A673 (cell line): Measurements from ENCODE around the gene NLGN3. TPM values are rescaled to one million over a fixed set of nuclear protein-coding genes. Genes with fewer than 3 reads are reported as not detected.

Experiments
- BruUV-seq: library from RNA; stranded (reverse); fragments of 400-500 nt; replicated peaks from 2 replicates; lab custom pipeline; 2021; lab: Mats Ljungman, UMichigan
- CTCF ChIA-PET: fragments of 300-600 bp; sonication (Branson Sonifier 250); formaldehyde crosslinking; loops from one replicate; lab custom pipeline; 2022; ENCODE audit warnings: antibody characterized with exemption; lab: Charles Lee
- POLR2A ChIA-PET: fragments of 300-600 bp; sonication (Branson Sonifier 250); formaldehyde crosslinking; loops from one replicate; lab custom pipeline; 2022; ENCODE audit warnings: antibody characterized with exemption; ENCODE audit not compliant: low non-redundant PET; lab: Charles Lee
- DNase-seq: peaks from one replicate; pipeline ENCODE4 v3.0.0-alpha.2; 2015; ENCODE audit warnings: low spot score
- H3K27ac ChIP-seq: fragments of 200-600 bp; sonication (generic); 2 replicates; pipeline ENCODE4 v1.5.1; 2016; ENCODE audit warnings: mixed run types, low read depth, mild to moderate bottlenecking, mixed read lengths, antibody characterized with exemption, low read length; ENCODE audit not compliant: poor library complexity, severe bottlenecking
- H3K27me3 ChIP-seq: fragments of 200-600 bp; sonication (generic); replicated peaks from 2 replicates; pipeline ENCODE4 v1.6.1; 2017; ENCODE audit warnings: mixed run types, low read depth, mild to moderate bottlenecking, mixed read lengths, antibody characterized with exemption, low read length; ENCODE audit not compliant: insufficient read depth, poor library complexity
- H3K36me3 ChIP-seq: fragments of 200-600 bp; sonication (generic); 2 replicates; pipeline ENCODE4 v1.6.1; 2016; ENCODE audit warnings: mixed run types, mild to moderate bottlenecking, mixed read lengths, antibody characterized with exemption, low read length; ENCODE audit not compliant: insufficient read depth, poor library complexity, severe bottlenecking
- H3K4me1 ChIP-seq: fragments of 200-600 bp; sonication (generic); 2 replicates; pipeline ENCODE4 v1.6.1; 2017; ENCODE audit warnings: mixed run types, mild to moderate bottlenecking, mixed read lengths, antibody characterized with exemption, low read length; ENCODE audit not compliant: insufficient read depth, poor library complexity, severe bottlenecking
- H3K4me3 ChIP-seq: fragments of 200-600 bp; sonication (generic); 2 replicates; pipeline ENCODE4 v1.5.1; 2016; ENCODE audit warnings: low read depth, mixed run types, mild to moderate bottlenecking, mixed read lengths, low read length; ENCODE audit not compliant: poor library complexity, severe bottlenecking
- H3K9me3 ChIP-seq: fragments of 200-600 bp; sonication (generic); 2 replicates; pipeline ENCODE4 v1.6.1; 2016; ENCODE audit warnings: mixed run types, low read depth, mild to moderate bottlenecking, mixed read lengths, antibody characterized with exemption, low read length; ENCODE audit not compliant: poor library complexity, severe bottlenecking
- CTCF ChIP-seq: fragments of 300-800, 200-600 bp; sonication (generic); conservative IDR thresholded peaks from 2 replicates; pipeline ENCODE4 v1.5.1; 2017; ENCODE audit warnings: low read depth, mild to moderate bottlenecking, antibody characterized with exemption, low read length, moderate library complexity, mixed read lengths
- EZH2 ChIP-seq: fragments of 200-600 bp; sonication (generic); IDR thresholded peaks from 2 replicates; pipeline ENCODE4 v1.6.1; 2017; ENCODE audit warnings: borderline replicate concordance, low read depth, mild to moderate bottlenecking, mixed read lengths, antibody characterized with exemption, low read length; ENCODE audit not compliant: poor library complexity, severe bottlenecking
- intact Hi-C: fragments of 100-400 bp; cut with micrococcal nuclease; formaldehyde crosslinking; loops from one replicate; pipeline ENCODE4 v1.10.0; 2022; ENCODE audit not compliant: unreplicated experiment
- total RNA-seq: library from RNA; stranded (reverse); gene quantifications from 2 replicates; pipeline ENCODE4 v1.2.3, GENCODE V29; 2021

The NLGN3 gene
- total RNA-seq, 1 experiment from 2014 or later = 1.2 TPM

GRCh38 chrX:71191248-71191647, 46.6 kb downstream of the NLGN3 start:
- no peaks in the 10 kb centered on the region for H3K27me3 ChIP-seq

DNA sequence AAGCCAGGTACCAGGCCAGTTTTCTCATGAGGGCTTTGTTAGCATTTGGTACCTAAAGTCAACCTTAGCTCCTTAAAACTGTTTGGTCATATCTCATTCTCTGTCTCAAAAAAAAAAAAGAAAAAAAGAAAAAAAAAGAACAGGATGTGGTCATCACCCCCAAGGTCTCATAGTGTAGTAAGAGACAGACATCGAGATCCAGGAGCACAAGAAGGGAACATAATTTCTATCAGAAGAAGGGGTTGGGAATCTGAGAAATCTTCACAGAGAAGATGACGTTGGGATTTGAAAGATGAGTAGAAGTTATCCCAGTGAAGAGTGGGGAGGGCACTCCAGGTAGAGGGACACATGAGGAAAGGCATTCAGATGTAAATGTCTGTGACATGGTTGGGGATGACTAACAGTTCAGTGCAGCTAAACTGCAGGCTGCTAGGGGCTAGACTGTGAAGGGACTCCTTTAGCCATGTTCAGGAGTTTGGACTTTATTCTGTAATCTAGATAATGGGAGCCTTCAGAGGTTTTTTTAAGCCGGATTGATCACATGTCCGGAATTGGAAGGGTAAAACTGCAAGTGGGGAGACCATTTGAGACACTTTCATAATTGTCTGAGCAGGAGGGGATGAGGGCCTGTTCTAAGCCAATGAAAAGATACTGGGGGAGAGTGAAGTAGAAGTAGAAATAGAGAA, 51.5 kb downstream of the NLGN3 start:
- ChIA-PET CTCF (no interaction called here), POLR2A (no interaction called here)
- intact Hi-C loops = no loop called here

More at GRCh38 chrX:71191248-71191647, 46.6 kb downstream of the NLGN3 start:
- Histone ChIP-seq H3K4me3 (no peak overlapping the region), H3K36me3 (no peaks in the 10 kb centered on the region), H3K4me1 (no peaks in the 10 kb centered on the region), H3K27ac (no peak overlapping the region), H3K9me3 (no peaks in the 10 kb centered on the region)
- intact Hi-C loops = no loop called here
- no TSS peak for BruUV-seq
- POLR2A ChIA-PET = no interaction called here
- TF ChIP-seq EZH2 (no peak), CTCF (no peak)
- CTCF ChIA-PET = no interaction called here
- DNase-seq = no peak

GRCh38 chrX:71198066-71198465, 53.4 kb downstream of the NLGN3 start:
- intact Hi-C loops = no loop called here
- H3K27me3 ChIP-seq = no peaks in the 10 kb centered on the region
- H3K4me1 ChIP-seq = no peaks in the 10 kb centered on the region
- H3K27ac ChIP-seq = no peak overlapping the region
- no peak overlapping the region for H3K4me3 ChIP-seq
- H3K9me3 ChIP-seq = no peaks in the 10 kb centered on the region
- POLR2A ChIA-PET = no interaction called here
- BruUV-seq = no TSS peak
- H3K36me3 ChIP-seq = no peaks in the 10 kb centered on the region
- no peak for DNase-seq
- no peak for TF ChIP-seq CTCF
- no peak for TF ChIP-seq EZH2
- CTCF ChIA-PET = no interaction called here

More for the DNA sequence above, 51.5 kb downstream of the NLGN3 start:
- H3K27ac ChIP-seq = no peak overlapping the region
- H3K4me3 ChIP-seq = no peak overlapping the region
- BruUV-seq = no TSS peak
- H3K4me1 ChIP-seq = no peaks in the 10 kb centered on the region
- no peaks in the 10 kb centered on the region for H3K36me3 ChIP-seq
- no peaks in the 10 kb centered on the region for H3K9me3 ChIP-seq
- TF ChIP-seq EZH2 (no peak), CTCF (no peak)
- no peak for DNase-seq
- H3K27me3 ChIP-seq = no peaks in the 10 kb centered on the region
